Sigmoid colon (tissue), 7 donors: ENCODE results near the gene ACTG1. TPM values are rescaled to one million over a fixed set of nuclear protein-coding genes. Genes with fewer than 3 reads are reported as not detected.

Experiments used
- DNase-seq: peaks from one replicate; pipeline ENCODE4 v3.0.0-alpha.2; 2019
- H3K27ac ChIP-seq, 4 donors: fragments of 200-600 bp; sonication (generic); one replicate each; pipeline ENCODE4 v1.5.1; 2016 to 2019; ENCODE audit warnings: mild to moderate bottlenecking in 1 of 4
- H3K27me3 ChIP-seq, 3 donors: fragments of 200-600 bp; sonication (generic); one replicate each; pipeline ENCODE4 v1.5.1; 2019; ENCODE audit warnings: mild to moderate bottlenecking in 1 of 3
- H3K36me3 ChIP-seq, 4 donors: fragments of 200-600 bp; sonication (generic); one replicate each; pipeline ENCODE4 v1.5.1; 2016 to 2019
- H3K4me1 ChIP-seq, 4 donors: fragments of 200-600 bp; sonication (generic); one replicate each; pipeline ENCODE4 v1.5.1; 2017 to 2019
- H3K4me3 ChIP-seq, 4 donors: fragments of 200-600 bp; sonication (generic); one replicate each; pipeline ENCODE4 v1.5.1; 2017 to 2019; ENCODE audit warnings: mild to moderate bottlenecking in 2 of 4, moderate library complexity in 1 of 4
- H3K9me3 ChIP-seq, 4 donors: fragments of 200-600 bp in 3 of 4; sonication (generic) in 3 of 4; one replicate each; pipeline versions ENCODE4 v1.5.1 to v1.6.1; 2013 to 2019
- CTCF ChIP-seq, 4 experiments: fragments of 450-650 bp in 3 of 4; fragments of 200-600 bp in 1 of 4; IDR thresholded peaks; one replicate each; pipeline ENCODE4 v1.5.1; 2016 to 2019; ENCODE audit warnings: antibody characterized with exemption in 4 of 4, mild to moderate bottlenecking in 3 of 4, moderate library complexity in 2 of 4
- EP300 ChIP-seq, 4 donors: sonication (generic); formaldehyde crosslinking; IDR thresholded peaks; one replicate each; pipeline ENCODE4 v1.6.1; 2017; ENCODE audit warnings: antibody characterized with exemption in 4 of 4
- POLR2A ChIP-seq, 2 donors: fragments of 450-650 bp; IDR thresholded peaks; one replicate each; pipeline ENCODE4 v1.6.1; 2016; ENCODE audit warnings: antibody characterized with exemption in 2 of 2, mild to moderate bottlenecking in 2 of 2, moderate library complexity in 2 of 2
- POLR2AphosphoS5 ChIP-seq, 4 donors: sonication (generic); formaldehyde crosslinking; IDR thresholded peaks; one replicate each; pipeline ENCODE4 v1.6.1; 2017; ENCODE audit warnings: antibody characterized with exemption in 4 of 4
- WGBS, 2 donors: extraction: QIAGEN DNeasy Blood & Tissue Kit; methylation state at CpG; one replicate each; pipeline ENCODE4 v1.1.7; 2013; 5-methylcytosine and 5-hydroxymethylcytosine counted together
- intact Hi-C: fragments of 100-400 bp; cut with DNase I; formaldehyde crosslinking; loops from one replicate; pipeline ENCODE4 v1.15.1; 2023
- polyA plus RNA-seq, 3 donors: library from polyadenylated mRNA; stranded (reverse); fragments of 200-250 nt; gene quantifications; one replicate each; pipeline ENCODE4 v1.2.3, GENCODE V29; 2013
- total RNA-seq, 4 donors: library from RNA; depleted of rRNA; stranded (reverse); fragments of >200 nt; gene quantifications; one replicate each; pipeline ENCODE4 v1.1.0, GENCODE V29; 2016
- donor health status: healthy with polysubstance abuse.
- donor health status: Bipolar disorder and iron deficiency.
- donor health status: healthy.

ACTG1 gene
- total RNA-seq (1,000 to 10,000 TPM; 1,038 to 2,003 (median 1,212) TPM), polyA plus RNA-seq (1,000 to 10,000 TPM; 2,538 to 4,527 (median 2,852) TPM)

DNA sequence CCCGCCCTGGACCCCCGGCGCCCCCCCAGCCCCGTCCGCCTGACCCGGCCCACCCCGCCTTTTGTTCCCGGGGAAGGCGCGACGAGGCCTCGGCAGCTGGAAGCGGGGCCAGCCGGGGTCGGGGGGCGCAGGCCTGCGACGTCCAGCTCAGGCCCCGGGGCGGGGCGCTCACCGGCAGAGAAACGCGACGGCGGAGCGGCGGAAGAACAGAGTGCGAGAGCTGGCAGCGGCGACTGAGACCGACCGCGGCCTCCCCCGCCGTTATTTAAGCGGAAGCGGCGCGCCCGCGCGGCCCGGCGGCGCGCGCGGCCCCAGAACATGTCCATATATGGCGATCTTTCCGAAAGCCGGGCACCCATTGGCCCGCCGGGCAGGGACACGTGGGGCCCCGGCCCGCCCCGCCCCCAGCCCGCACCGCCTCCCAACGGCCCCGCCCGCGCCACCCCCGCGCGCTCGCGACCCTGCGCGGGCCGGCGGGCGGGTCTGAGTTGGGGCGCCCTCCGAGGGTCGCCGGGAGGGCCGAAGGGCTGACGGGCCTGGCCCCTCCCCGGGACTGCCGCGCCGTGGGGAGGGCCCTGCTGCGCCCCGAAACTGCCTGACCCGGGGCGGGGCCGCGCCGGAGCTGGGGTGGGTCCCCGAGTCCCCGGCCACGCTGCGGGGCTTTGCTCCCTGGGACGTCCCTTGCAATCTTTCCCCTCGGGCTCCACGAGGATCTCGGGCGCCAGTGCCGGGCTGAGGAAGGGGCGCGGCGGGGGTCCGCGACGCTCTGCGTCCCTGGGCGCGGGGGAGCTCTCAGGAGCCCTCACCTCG, at the start of gene ACTG1:
TSS of gene ACTG1 (minus strand) at position 238 of the 810 bp plus-strand sequence. CDS start 445 bp downstream, outside the sequence.
- no peaks in the 10 kb centered on the region for H3K9me3 ChIP-seq
- peak within 1 kb of the TSS; percentile 88 to 99 (median 96) for H3K4me3 ChIP-seq
- H3K36me3 ChIP-seq = peaks cover 25 to 41% (median 35%) of the 10 kb centered on the region in 4 donors
- peaks cover 0 to 60% (median 36%) of the 10 kb centered on the region in 4 donors for H3K4me1 ChIP-seq
- peak within 1 kb of the TSS; percentile 99 to 100 (median 100) for H3K27ac ChIP-seq
- no peaks in the 10 kb centered on the region for H3K27me3 ChIP-seq
- DNase-seq = peak; percentile 97
- intact Hi-C loops = loop anchor here (1.0 to 2.0 kb wide), 2 partner anchors 118 to 170 kb away; partner anchors contain the start of gene BAHCC1
- TF ChIP-seq POLR2AphosphoS5 (IDR thresholded peaks at IDR 0.05) = peak; percentile 96 to 100 (median 99)
- peak; percentile 93 for TF ChIP-seq POLR2A (IDR thresholded peaks at IDR 0.05)
- TF ChIP-seq CTCF (IDR thresholded peaks at IDR 0.05) = no peak
- TF ChIP-seq EP300 (IDR thresholded peaks at IDR 0.05) = peak in 1 of 4 donors; percentile 25
- WGBS, 2 donors = 0 to 1% methylated on average over 111 of the region's 111 CpGs

- intact Hi-C loops = no loop called here
- TF ChIP-seq EP300 (IDR thresholded peaks at IDR 0.05) (no peak), POLR2AphosphoS5 (IDR thresholded peaks at IDR 0.05) (no peak), POLR2A (IDR thresholded peaks at IDR 0.05) (no peak), CTCF (IDR thresholded peaks at IDR 0.05) (no peak)
- Histone ChIP-seq H3K9me3 (no peaks in the 10 kb centered on the region), H3K27me3 (no peaks in the 10 kb centered on the region), H3K4me1 (peaks cover 0 to 24% (median 17%) of the 10 kb centered on the region in 4 donors), H3K36me3 (peaks cover 35 to 87% (median 59%) of the 10 kb centered on the region in 4 donors), H3K27ac (no peak overlapping the region), H3K4me3 (no peak overlapping the region)
- DNase-seq = no peak
- 86 to 88% methylated on average over 4 of the region's 4 CpGs for WGBS, 2 donors
Observed at GRCh38 chr17:81561494-81561885, 48.9 kb upstream of the ACTG1 start.

DNA sequence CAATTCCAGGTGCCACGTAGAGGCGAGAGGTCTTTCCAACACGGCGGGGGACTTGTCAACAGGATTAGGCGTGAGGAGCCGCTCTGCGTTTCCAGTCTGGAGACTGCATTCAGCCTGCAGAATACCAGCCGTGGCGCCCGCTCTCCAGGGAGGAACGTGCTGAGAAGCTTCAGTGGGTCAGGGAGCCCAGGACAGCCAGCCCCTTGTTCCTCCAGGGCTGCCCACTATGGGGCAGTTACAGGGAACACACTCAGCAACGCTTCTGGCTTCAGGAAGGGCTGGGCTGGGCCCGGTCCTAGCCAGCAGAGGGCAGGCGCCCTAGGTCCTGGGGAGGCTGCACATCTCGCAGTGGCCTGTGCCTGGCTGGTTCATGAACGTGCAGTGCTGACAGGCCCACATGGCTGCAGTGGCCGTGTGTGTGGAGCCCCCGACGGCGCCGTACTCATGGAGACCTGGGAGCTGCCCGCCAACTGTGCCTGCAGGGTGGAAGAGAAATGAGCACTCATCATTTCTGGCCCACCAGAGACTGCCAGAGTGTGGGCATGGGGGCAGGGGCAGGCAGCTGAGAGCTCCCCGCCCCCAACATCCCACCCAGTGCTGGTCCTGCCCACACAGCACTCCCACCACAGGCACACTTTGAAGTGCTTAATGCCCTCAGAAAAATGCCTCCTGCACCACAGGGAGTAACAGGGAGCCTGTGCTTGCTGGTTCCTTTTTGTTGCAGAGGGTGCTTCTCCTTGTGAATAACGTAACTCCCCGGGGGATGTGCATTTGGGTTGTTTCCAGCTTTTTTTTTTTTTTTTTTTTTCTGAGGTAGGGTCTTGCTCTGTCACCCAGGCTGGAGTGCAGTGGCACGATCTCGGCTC, 46.6 kb upstream of the ACTG1 start:
- 83 to 87% methylated on average over 27 of the region's 27 CpGs for WGBS, 2 donors
- intact Hi-C loops = no loop called here
- Histone ChIP-seq H3K9me3 (no peaks in the 10 kb centered on the region), H3K4me3 (no peak overlapping the region), H3K36me3 (peaks cover 24 to 81% (median 49%) of the 10 kb centered on the region in 4 donors), H3K27me3 (no peaks in the 10 kb centered on the region), H3K27ac (no peak overlapping the region), H3K4me1 (peaks cover 0 to 2% (median under 1%) of the 10 kb centered on the region in 4 donors)
- TF ChIP-seq EP300 (IDR thresholded peaks at IDR 0.05) = no peak
- TF ChIP-seq POLR2A (IDR thresholded peaks at IDR 0.05) = no peak
- no peak for TF ChIP-seq POLR2AphosphoS5 (IDR thresholded peaks at IDR 0.05)
- TF ChIP-seq CTCF (IDR thresholded peaks at IDR 0.05) = no peak
- no peak for DNase-seq

DNA sequence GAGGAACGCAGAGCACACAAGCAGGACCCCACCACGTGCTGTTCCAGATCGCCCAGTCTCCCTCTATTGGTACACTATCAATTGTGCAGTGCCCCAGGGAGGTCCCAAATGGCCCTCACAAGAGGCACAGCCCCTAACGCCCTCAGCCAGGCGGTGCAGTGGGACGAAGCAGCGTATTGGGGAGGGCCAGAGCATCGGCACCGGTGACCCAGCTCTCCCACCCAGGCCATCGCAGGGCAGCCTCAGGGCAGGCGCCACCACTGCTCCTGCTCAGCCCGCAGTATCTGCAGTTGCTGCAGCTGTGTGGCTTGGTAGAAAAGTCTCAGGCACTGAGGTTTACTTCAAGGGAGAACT, 45.5 kb upstream of the ACTG1 start:
- Histone ChIP-seq H3K4me3 (no peak overlapping the region), H3K4me1 (peaks cover 0 to 12% (median 10%) of the 10 kb centered on the region in 4 donors), H3K36me3 (peaks cover 16 to 70% (median 42%) of the 10 kb centered on the region in 4 donors), H3K27me3 (no peaks in the 10 kb centered on the region), H3K27ac (no peak overlapping the region), H3K9me3 (no peaks in the 10 kb centered on the region)
- no peak for TF ChIP-seq POLR2A (IDR thresholded peaks at IDR 0.05)
- TF ChIP-seq CTCF (IDR thresholded peaks at IDR 0.05) = no peak
- no peak for TF ChIP-seq POLR2AphosphoS5 (IDR thresholded peaks at IDR 0.05)
- TF ChIP-seq EP300 (IDR thresholded peaks at IDR 0.05) = no peak
- intact Hi-C loops = no loop called here
- 94% methylated on average over 12 of the region's 12 CpGs for WGBS, 2 donors
- no peak for DNase-seq
